ENCODE results near the gene XRN2. TPM values are rescaled to one million over a fixed set of nuclear protein-coding genes. Genes with fewer than 3 reads are reported as not detected.

XRN2 gene
- polyA plus RNA-seq, 1 donor from 2014 or later: 142 TPM

DNA sequence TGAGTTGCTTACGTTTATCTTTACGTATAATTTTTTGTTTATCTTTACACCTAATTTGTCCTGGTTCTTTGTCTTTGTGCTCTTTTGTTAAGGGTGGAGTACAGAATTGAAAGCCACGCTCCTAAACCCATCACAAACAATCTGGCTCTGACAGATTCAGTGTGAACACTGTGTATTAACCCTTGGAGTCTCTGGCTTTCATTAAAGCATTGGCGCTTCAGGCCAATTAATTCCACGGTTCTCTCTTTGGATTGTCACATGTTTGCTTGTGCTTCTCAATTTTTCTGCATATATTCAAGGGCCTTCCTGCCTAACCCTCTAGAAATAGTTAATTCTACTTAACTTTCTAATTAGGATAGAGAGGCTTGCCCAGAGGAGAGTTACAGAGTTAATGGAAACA lies 55.6 kb downstream of the XRN2 start:
- no peak overlapping the region for H3K27ac ChIP-seq (ENCODE audit: low read length)

DNA sequence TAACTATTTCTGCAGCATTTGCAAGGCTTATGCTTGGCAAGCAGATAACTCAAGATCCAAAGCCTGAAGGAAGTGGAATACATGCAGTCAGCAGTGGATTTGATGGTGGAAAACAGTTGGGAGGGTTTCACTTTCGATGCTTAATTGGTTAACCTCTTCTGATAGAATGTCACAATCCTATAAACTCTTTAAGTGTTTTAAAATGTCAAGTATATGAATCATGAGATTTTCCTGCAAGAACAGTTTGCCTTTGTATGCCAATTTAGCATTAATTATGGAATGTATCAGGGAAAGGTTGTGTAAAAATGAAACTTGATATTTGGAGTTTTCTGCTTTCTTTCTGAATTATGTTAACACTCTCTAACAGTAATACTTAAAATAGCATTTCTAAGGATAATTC lies 57.6 kb downstream of the XRN2 start:
- no peak overlapping the region for H3K4me3 ChIP-seq (ENCODE audit: low read length)
- no peaks in the 10 kb centered on the region for H4K20me1 ChIP-seq (ENCODE audit: insufficient read depth)
- H2AFZ ChIP-seq (ENCODE audit: low read depth, low read length): no peak overlapping the region
- no peak overlapping the region for H3K9ac ChIP-seq (ENCODE audit: low read length)
- H3K9me3 ChIP-seq (ENCODE audit: low read length): no peaks in the 10 kb centered on the region
- no peaks in the 10 kb centered on the region for H3K79me2 ChIP-seq (replicated peaks; ENCODE audit: insufficient read depth, low read length)
- no peak overlapping the region for H3K4me2 ChIP-seq (ENCODE audit: low read length)
- H3F3A ChIP-seq (ENCODE audit: insufficient read depth, low read length, poor library complexity, severe bottlenecking): no peaks in the 10 kb centered on the region
- no peaks in the 10 kb centered on the region for H3K9me2 ChIP-seq (ENCODE audit: insufficient read depth, low read length)
- peaks cover 20% of the 10 kb centered on the region for H3K36me3 ChIP-seq (ENCODE audit: insufficient read depth, low read length)
- H3K27me3 ChIP-seq (ENCODE audit: insufficient read depth, low read depth, low read length): no peaks in the 10 kb centered on the region
- H3K27ac ChIP-seq (ENCODE audit: low read length): no peak overlapping the region
- TF ChIP-seq TAF1 (IDR thresholded peaks at IDR 0.05; ENCODE audit: low read depth) (no peak), EP300 (conservative IDR thresholded peaks at IDR 0.05; ENCODE audit: poor library complexity, severe bottlenecking) (no peak), RAD21 (conservative IDR thresholded peaks at IDR 0.05) (no peak), SMC3 (conservative IDR thresholded peaks at IDR 0.05; ENCODE audit: poor library complexity) (no peak), POLR2AphosphoS5 (IDR thresholded peaks at IDR 0.05) (no peak), MXI1 (conservative IDR thresholded peaks at IDR 0.05; ENCODE audit: poor library complexity, severe bottlenecking) (no peak), EZH2 (IDR thresholded peaks at IDR 0.05; ENCODE audit: borderline replicate concordance, insufficient read depth, low read length, poor library complexity, severe bottlenecking) (no peak)
- TF ChIP-seq, protein P1, sequence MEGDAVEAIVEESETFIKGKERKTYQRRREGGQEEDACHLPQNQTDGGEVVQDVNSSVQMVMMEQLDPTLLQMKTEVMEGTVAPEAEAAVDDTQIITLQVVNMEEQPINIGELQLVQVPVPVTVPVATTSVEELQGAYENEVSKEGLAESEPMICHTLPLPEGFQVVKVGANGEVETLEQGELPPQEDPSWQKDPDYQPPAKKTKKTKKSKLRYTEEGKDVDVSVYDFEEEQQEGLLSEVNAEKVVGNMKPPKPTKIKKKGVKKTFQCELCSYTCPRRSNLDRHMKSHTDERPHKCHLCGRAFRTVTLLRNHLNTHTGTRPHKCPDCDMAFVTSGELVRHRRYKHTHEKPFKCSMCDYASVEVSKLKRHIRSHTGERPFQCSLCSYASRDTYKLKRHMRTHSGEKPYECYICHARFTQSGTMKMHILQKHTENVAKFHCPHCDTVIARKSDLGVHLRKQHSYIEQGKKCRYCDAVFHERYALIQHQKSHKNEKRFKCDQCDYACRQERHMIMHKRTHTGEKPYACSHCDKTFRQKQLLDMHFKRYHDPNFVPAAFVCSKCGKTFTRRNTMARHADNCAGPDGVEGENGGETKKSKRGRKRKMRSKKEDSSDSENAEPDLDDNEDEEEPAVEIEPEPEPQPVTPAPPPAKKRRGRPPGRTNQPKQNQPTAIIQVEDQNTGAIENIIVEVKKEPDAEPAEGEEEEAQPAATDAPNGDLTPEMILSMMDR (IDR thresholded peaks at IDR 0.05; ENCODE audit: poor library complexity, severe bottlenecking): no peak

More for the DNA sequence above, 55.6 kb downstream of the XRN2 start:
- Histone ChIP-seq H3K27me3 (ENCODE audit: insufficient read depth, low read depth, low read length) (no peaks in the 10 kb centered on the region), H3K9me2 (ENCODE audit: insufficient read depth, low read length) (no peaks in the 10 kb centered on the region), H3K9me3 (ENCODE audit: low read length) (no peaks in the 10 kb centered on the region), H3K4me2 (ENCODE audit: low read length) (no peak overlapping the region), H3F3A (ENCODE audit: insufficient read depth, low read length, poor library complexity, severe bottlenecking) (no peaks in the 10 kb centered on the region), H3K4me3 (ENCODE audit: low read length) (no peak overlapping the region), H3K9ac (ENCODE audit: low read length) (no peak overlapping the region), H2AFZ (ENCODE audit: low read depth, low read length) (no peak overlapping the region), H4K20me1 (ENCODE audit: insufficient read depth) (no peaks in the 10 kb centered on the region), H3K36me3 (ENCODE audit: insufficient read depth, low read length) (peaks cover 20% of the 10 kb centered on the region), H3K79me2 (replicated peaks; ENCODE audit: insufficient read depth, low read length) (no peaks in the 10 kb centered on the region)
- no peak for TF ChIP-seq RAD21 (conservative IDR thresholded peaks at IDR 0.05)
- TF ChIP-seq REST (IDR thresholded peaks at IDR 0.05; ENCODE audit: borderline replicate concordance): no peak
- TF ChIP-seq POLR2AphosphoS5 (IDR thresholded peaks at IDR 0.05): no peak
- no peak for TF ChIP-seq TAF1 (IDR thresholded peaks at IDR 0.05; ENCODE audit: low read depth)
- no peak for TF ChIP-seq EZH2 (IDR thresholded peaks at IDR 0.05; ENCODE audit: borderline replicate concordance, insufficient read depth, low read length, poor library complexity, severe bottlenecking)
- no peak for TF ChIP-seq MXI1 (conservative IDR thresholded peaks at IDR 0.05; ENCODE audit: poor library complexity, severe bottlenecking)
- TF ChIP-seq SMC3 (conservative IDR thresholded peaks at IDR 0.05; ENCODE audit: poor library complexity): no peak
- TF ChIP-seq EP300 (conservative IDR thresholded peaks at IDR 0.05; ENCODE audit: poor library complexity, severe bottlenecking): no peak
- TF ChIP-seq, protein P1 (IDR thresholded peaks at IDR 0.05; ENCODE audit: poor library complexity, severe bottlenecking): no peak

Data from neural cell (in vitro differentiated cells).